Endodermal cell (in vitro differentiated cells): ENCODE measurements around the gene LCE1A. TPM values are rescaled to one million over a fixed set of nuclear protein-coding genes. Genes with fewer than 3 reads are reported as not detected.

Experiments
- DNase-seq: peaks from one replicate; pipeline ENCODE4 v3.0.0-alpha.2; 2017
- H3K27ac ChIP-seq: 2 replicates; pipeline ENCODE4 v1.5.1; 2013; ENCODE audit warnings: mild to moderate bottlenecking, low read depth, low read length, moderate library complexity
- H3K27me3 ChIP-seq: 2 replicates; pipeline ENCODE4 v1.6.1; 2013; ENCODE audit warnings: mild to moderate bottlenecking, low read length, moderate library complexity; ENCODE audit not compliant: insufficient read depth, control insufficient read depth, poor library complexity, severe bottlenecking
- H3K36me3 ChIP-seq: 2 replicates; pipeline ENCODE4 v1.7.0; 2013; ENCODE audit warnings: mild to moderate bottlenecking, low read length, moderate library complexity; ENCODE audit not compliant: control insufficient read depth, insufficient read depth
- H3K4me1 ChIP-seq: one replicate; pipeline ENCODE4 v1.7.0; 2013; ENCODE audit warnings: low read length; ENCODE audit not compliant: control insufficient read depth, insufficient read depth
- H3K4me3 ChIP-seq: 2 replicates; pipeline ENCODE4 v1.5.1; 2013; ENCODE audit warnings: mild to moderate bottlenecking, low read length, moderate library complexity
- H3K9ac ChIP-seq: 2 replicates; pipeline ENCODE4 v1.6.1; 2013; ENCODE audit warnings: mild to moderate bottlenecking, low read length, moderate library complexity; ENCODE audit not compliant: poor library complexity, severe bottlenecking; ENCODE audit errors: extremely low read depth
- H3K9me3 ChIP-seq: 2 replicates; pipeline ENCODE4 v1.6.1; 2013; ENCODE audit warnings: mild to moderate bottlenecking, low read length, moderate library complexity; ENCODE audit not compliant: control insufficient read depth
- H3K27ac Mint-ChIP-seq: 2 replicates; pipeline ENCODE4 v1.8.0; 2020; ENCODE audit warnings: mixed read lengths
- H3K27me3 Mint-ChIP-seq: 2 replicates; pipeline ENCODE4 v1.8.0; 2021; ENCODE audit warnings: mild to moderate bottlenecking, mixed read lengths; ENCODE audit not compliant: insufficient read depth
- H3K36me3 Mint-ChIP-seq: 2 replicates; pipeline ENCODE4 v1.8.0; 2020; ENCODE audit warnings: low read depth, mixed read lengths
- H3K4me1 Mint-ChIP-seq: 2 replicates; pipeline ENCODE4 v1.8.0; 2020; ENCODE audit warnings: mixed read lengths
- H3K4me3 Mint-ChIP-seq: 2 replicates; pipeline ENCODE4 v1.8.0; 2020; ENCODE audit warnings: mild to moderate bottlenecking, moderate library complexity, mixed read lengths
- H3K9me3 Mint-ChIP-seq: 2 replicates; pipeline ENCODE4 v1.8.0; 2020; ENCODE audit warnings: mild to moderate bottlenecking, mixed read lengths
- CTCF ChIP-seq: fragments of 200-600 bp; sonication (generic); conservative IDR thresholded peaks from 2 replicates; pipeline ENCODE4 v1.5.0; 2021; ENCODE audit warnings: antibody characterized with exemption, mild to moderate bottlenecking
- WGBS, 2 experiments: methylation state at CpG; one replicate each; pipeline versions ENCODE4 v1.1.5 to v1.1.7; 2013; ENCODE audit warnings: missing lambda C conversion rate in 2 of 2, mixed read lengths in 1 of 2; ENCODE audit not compliant: insufficient coverage in 1 of 2, insufficient read length in 1 of 2; 5-methylcytosine and 5-hydroxymethylcytosine counted together
- long read RNA-seq, 4 experiments: library from polyadenylated mRNA in 2 of 4; library from RNA in 1 of 4; library from capped mRNA in 1 of 4; stranded (forward) in 3 of 4; unstranded in 1 of 4; transcript quantifications; one replicate each; pipeline ENCODE4 v2.0.0, GENCODE V29; 2020 to 2021; ENCODE audit warnings: inconsistent platforms in 1 of 4
- polyA plus RNA-seq, 2 experiments: library from polyadenylated mRNA; stranded (reverse); fragments of 50-300 nt; gene quantifications; one replicate each; pipeline ENCODE4 v1.2.3, GENCODE V29; 2013
- total RNA-seq, 2 donors: library from RNA; stranded (reverse); fragmentation: NEBNext Ultra II Directional in 1 of 2; extraction: Animal tissue kit (Norgen Biotek cat#: 25700) in 1 of 2; gene quantifications; 2 replicates in 1 of 2; 3 replicates in 1 of 2; pipeline ENCODE4 v1.2.1, GENCODE V29; 2021

Gene LCE1A
- not detected for total RNA-seq
- not detected for polyA plus RNA-seq (2013, experiment 1 of 2)
- polyA plus RNA-seq (2013, experiment 2 of 2) = not detected
- long read RNA-seq, experiment 1 = 0 reads
- long read RNA-seq, experiment 2 = 0 reads
- long read RNA-seq, experiment 3 = 0 reads
- long read RNA-seq, experiment 4 = 0 reads

- Histone ChIP-seq H3K36me3 (no peaks in the 10 kb centered on the region), H3K27me3 (no peaks in the 10 kb centered on the region), H3K9ac (no peak within 1 kb of the TSS), H3K9me3 (peaks cover 53% of the 10 kb centered on the region), H3K4me1 (no peaks in the 10 kb centered on the region), H3K4me3 (no peak within 1 kb of the TSS), H3K27ac (no peak within 1 kb of the TSS)
- 60 to 81% methylated on average over 2 of the region's 2 CpGs for WGBS, 2 experiments
- H3K9me3 Mint-ChIP-seq = peaks cover 78% of the 10 kb centered on the region
- no peaks in the 10 kb centered on the region for H3K4me1 Mint-ChIP-seq
- no peak for TF ChIP-seq CTCF
- H3K27me3 Mint-ChIP-seq = no peaks in the 10 kb centered on the region
- H3K4me3 Mint-ChIP-seq = no peak within 1 kb of the TSS
- DNase-seq = no peak
- no peak within 1 kb of the TSS for H3K27ac Mint-ChIP-seq
- no peaks in the 10 kb centered on the region for H3K36me3 Mint-ChIP-seq
Measured at GRCh38 chr1:152827173-152827572, at the start of gene LCE1A. Gene LCE1A, plus strand, starts transcription at chr1:152827473. Its CDS starts 0 bp downstream, at chr1:152827473.

GRCh38 chr1:152777510-152778137 lies 49.6 kb upstream of the LCE1A start:
- no peak overlapping the region for H3K9ac ChIP-seq
- Mint-ChIP-seq H3K4me3 (no peak overlapping the region), H3K36me3 (no peaks in the 10 kb centered on the region), H3K27me3 (no peaks in the 10 kb centered on the region), H3K9me3 (peaks cover 78% of the 10 kb centered on the region), H3K4me1 (no peaks in the 10 kb centered on the region), H3K27ac (no peak overlapping the region)
- 38 to 70% methylated on average over 3 to 4 of the region's 4 CpGs for WGBS, 2 experiments
- H3K4me1 ChIP-seq = no peaks in the 10 kb centered on the region
- no peak for TF ChIP-seq CTCF
- no peaks in the 10 kb centered on the region for H3K27me3 ChIP-seq
- no peak overlapping the region for H3K27ac ChIP-seq
- no peaks in the 10 kb centered on the region for H3K36me3 ChIP-seq
- DNase-seq = peak; percentile 44
- H3K9me3 ChIP-seq = peaks cover 61% of the 10 kb centered on the region
- H3K4me3 ChIP-seq = no peak overlapping the region

GRCh38 chr1:152783095-152783494 lies 44.2 kb upstream of the LCE1A start:
- H3K27ac ChIP-seq = no peak overlapping the region
- no peaks in the 10 kb centered on the region for H3K36me3 ChIP-seq
- H3K27me3 Mint-ChIP-seq = no peaks in the 10 kb centered on the region
- H3K27ac Mint-ChIP-seq = no peak overlapping the region
- WGBS, 2 experiments = 60 to 73% methylated on average over 2 of the region's 2 CpGs
- DNase-seq = no peak
- H3K36me3 Mint-ChIP-seq = no peaks in the 10 kb centered on the region
- H3K4me3 Mint-ChIP-seq = no peak overlapping the region
- no peaks in the 10 kb centered on the region for H3K4me1 Mint-ChIP-seq
- peaks cover 71% of the 10 kb centered on the region for H3K9me3 ChIP-seq
- TF ChIP-seq CTCF = no peak
- no peaks in the 10 kb centered on the region for H3K27me3 ChIP-seq
- H3K4me3 ChIP-seq = no peak overlapping the region
- no peaks in the 10 kb centered on the region for H3K4me1 ChIP-seq
- no peak overlapping the region for H3K9ac ChIP-seq
- peaks cover 81% of the 10 kb centered on the region for H3K9me3 Mint-ChIP-seq
